Measurements from ENCODE around the gene AKIRIN2. TPM values are rescaled to one million over a fixed set of nuclear protein-coding genes. Genes with fewer than 3 reads are reported as not detected.
A peak's percentile ranks its signal among the peaks of the same experiment; 100 is the strongest.

AKIRIN2 gene
- polyA plus RNA-seq, 1 donor (not counting 4 experiments of a cell fraction or from before 2014, with no cell fraction given): 24.6 TPM

GRCh38 chr6:87723170-87724078 lies 21.4 kb upstream of the AKIRIN2 start:
- Histone ChIP-seq H4K20me1 (ENCODE audit: control insufficient read depth, extremely low read depth, insufficient read depth, low read length) (no peaks in the 10 kb centered on the region), H2AFZ (ENCODE audit: control insufficient read depth, low read length) (peak overlapping the region; percentile 23), H3K4me3 (ENCODE audit: control insufficient read depth in 2 of 3, extremely low read depth in 1 of 3, insufficient read depth in 2 of 3, low read depth in 1 of 3, low read length in 3 of 3) (no peak overlapping the region), H3K9ac (ENCODE audit: control insufficient read depth, extremely low read depth, insufficient read depth, low read length) (no peak overlapping the region), H3K36me3 (ENCODE audit: control insufficient read depth in 2 of 2, extremely low read depth in 1 of 2, insufficient read depth in 2 of 2, low read length in 2 of 2) (no peaks in the 10 kb centered on the region), H3K4me2 (ENCODE audit: control insufficient read depth, extremely low read depth, insufficient read depth, low read depth, low read length) (peak overlapping the region; percentile 30), H3K9me3 (ENCODE audit: control insufficient read depth, low read depth, low read length) (no peaks in the 10 kb centered on the region), H3K27me3 (ENCODE audit: control insufficient read depth, extremely low read depth, insufficient read depth, low read length) (no peaks in the 10 kb centered on the region), H3K4me1 (ENCODE audit: control insufficient read depth, extremely low read depth, insufficient read depth, low read length) (peaks cover 35% of the 10 kb centered on the region), H3K9me1 (ENCODE audit: control insufficient read depth, extremely low read depth, insufficient read depth, low read length) (no peaks in the 10 kb centered on the region), H3K27ac (ENCODE audit: control insufficient read depth, insufficient read depth, low read length) (peak overlapping the region; percentile 21), H3K79me2 (ENCODE audit: control insufficient read depth, insufficient read depth, low read length) (no peaks in the 10 kb centered on the region)
- dilution Hi-C loops (cut with MboI; ENCODE audit: extremely low pct_ligation_motif_present, low sequenced_read_pairs): no loop called here
- TF ChIP-seq EZH2 (IDR thresholded peaks at IDR 0.05; ENCODE audit: low read length): no peak
- TF ChIP-seq CTCF (optimal IDR thresholded peaks at IDR 0.05 in 1 of 3, IDR thresholded peaks at IDR 0.05 in 1 of 3, conservative IDR thresholded peaks at IDR 0.05 in 1 of 3; ENCODE audit: extremely low read depth in 1 of 3, insufficient read depth in 2 of 3, low read length in 3 of 3): no peak
- FAIRE-seq (peak; percentile 96), DNase-seq (ENCODE audit: low read depth, low spot score) (peak; percentile 96)

GRCh38 chr6:87722540-87723169 lies 20.6 kb upstream of the AKIRIN2 start:
- DNase-seq (ENCODE audit: low read depth, low spot score) (no peak), FAIRE-seq (no peak)
- Histone ChIP-seq H3K9me3 (ENCODE audit: control insufficient read depth, low read depth, low read length) (no peaks in the 10 kb centered on the region), H3K36me3 (ENCODE audit: control insufficient read depth in 2 of 2, extremely low read depth in 1 of 2, insufficient read depth in 2 of 2, low read length in 2 of 2) (no peaks in the 10 kb centered on the region), H3K4me1 (ENCODE audit: control insufficient read depth, extremely low read depth, insufficient read depth, low read length) (peaks cover 32% of the 10 kb centered on the region), H3K79me2 (ENCODE audit: control insufficient read depth, insufficient read depth, low read length) (no peaks in the 10 kb centered on the region), H2AFZ (ENCODE audit: control insufficient read depth, low read length) (no peak overlapping the region), H3K27me3 (ENCODE audit: control insufficient read depth, extremely low read depth, insufficient read depth, low read length) (no peaks in the 10 kb centered on the region), H3K4me3 (ENCODE audit: control insufficient read depth in 2 of 3, extremely low read depth in 1 of 3, insufficient read depth in 2 of 3, low read depth in 1 of 3, low read length in 3 of 3) (no peak overlapping the region), H3K4me2 (ENCODE audit: control insufficient read depth, extremely low read depth, insufficient read depth, low read depth, low read length) (peak overlapping the region; percentile 30), H3K27ac (ENCODE audit: control insufficient read depth, insufficient read depth, low read length) (peak overlapping the region; percentile 19), H3K9me1 (ENCODE audit: control insufficient read depth, extremely low read depth, insufficient read depth, low read length) (no peaks in the 10 kb centered on the region), H3K9ac (ENCODE audit: control insufficient read depth, extremely low read depth, insufficient read depth, low read length) (no peak overlapping the region), H4K20me1 (ENCODE audit: control insufficient read depth, extremely low read depth, insufficient read depth, low read length) (no peaks in the 10 kb centered on the region)
- dilution Hi-C loops (cut with MboI; ENCODE audit: extremely low pct_ligation_motif_present, low sequenced_read_pairs): no loop called here
- TF ChIP-seq EZH2 (IDR thresholded peaks at IDR 0.05; ENCODE audit: low read length): no peak
- TF ChIP-seq CTCF (optimal IDR thresholded peaks at IDR 0.05 in 1 of 3, IDR thresholded peaks at IDR 0.05 in 1 of 3, conservative IDR thresholded peaks at IDR 0.05 in 1 of 3; ENCODE audit: extremely low read depth in 1 of 3, insufficient read depth in 2 of 3, low read length in 3 of 3): no peak

All from keratinocyte (primary cell).